ENCODE data around the gene UBE2Q2.

DNA sequence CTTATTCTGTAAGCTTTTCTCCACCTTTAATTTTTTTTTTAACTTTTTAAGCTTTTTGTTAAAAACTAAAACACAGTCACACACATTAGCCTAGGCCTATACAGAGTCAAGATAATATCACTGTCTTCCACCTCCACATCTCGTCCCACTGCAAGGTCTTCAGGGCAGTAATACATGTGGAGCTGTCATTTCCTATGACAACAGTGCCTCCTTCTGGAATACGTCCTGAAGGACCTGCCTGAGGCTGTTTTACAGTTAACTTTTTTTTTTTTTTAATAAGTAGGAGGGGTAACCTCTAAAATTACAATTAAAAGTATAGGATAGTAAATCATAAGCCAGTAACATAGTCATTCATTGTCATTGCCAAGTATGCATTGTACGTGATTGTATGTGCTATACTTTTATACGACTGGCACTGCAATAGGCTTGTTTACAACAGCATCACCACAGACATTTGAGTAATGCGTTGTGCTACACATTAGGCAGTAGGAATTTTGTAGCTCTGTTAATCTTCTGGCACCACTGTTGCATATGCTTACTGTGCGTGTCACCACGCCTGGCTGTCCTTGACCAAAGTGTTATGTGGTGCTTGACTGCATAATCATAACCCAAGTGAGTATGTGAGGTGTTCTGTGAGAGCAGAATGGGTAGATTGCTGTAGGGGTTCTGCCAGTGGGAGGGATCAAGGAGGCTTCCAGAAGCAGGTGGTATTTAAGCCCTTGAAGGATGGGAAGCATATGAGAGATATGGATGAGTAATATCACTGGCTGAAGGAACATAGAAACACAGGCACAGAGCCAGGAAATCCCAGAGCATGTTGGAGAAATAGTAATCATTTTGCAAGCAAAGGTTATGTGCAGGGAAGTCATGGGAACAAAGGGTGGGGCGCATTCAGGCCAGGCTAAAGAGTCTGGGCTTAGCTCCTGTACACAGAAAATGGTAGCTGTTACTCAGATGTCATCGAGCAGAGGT lies 78.8 kb downstream of the UBE2Q2 start:
- TF ChIP-seq EZH2phosphoT487 (IDR thresholded peaks at IDR 0.05; ENCODE audit: insufficient read depth, low read depth) (no peak), EZH2 (IDR thresholded peaks at IDR 0.05; ENCODE audit: insufficient read depth, poor library complexity, severe bottlenecking) (no peak)
